Mucosa of descending colon (tissue), 3 donors: Measurements from ENCODE around the gene VPS50. TPM values are rescaled to one million over a fixed set of nuclear protein-coding genes. Genes with fewer than 3 reads are reported as not detected.
A peak's percentile ranks its signal among the peaks of the same experiment; 100 is the strongest.

Source experiments
- ATAC-seq: fragments of 200-7000 bp; cut with Tn5 transposase; one replicate; pipeline ENCODE4 v1.9.1; 2020; ENCODE audit warnings: mild to moderate bottlenecking, moderate library complexity
- DNase-seq, 3 donors: peaks; one replicate each; pipeline ENCODE4 v3.0.0-alpha.2; 2020
- H3K36me3 ChIP-seq: fragments of 200-600 bp; one replicate; pipeline ENCODE4 v1.8.0; 2021; ENCODE audit warnings: low read depth, mild to moderate bottlenecking
- H3K4me1 ChIP-seq: fragments of 200-600 bp; one replicate; pipeline ENCODE4 v1.8.0; 2021; ENCODE audit warnings: low read depth, mild to moderate bottlenecking
- H3K4me3 ChIP-seq: fragments of 200-600 bp; one replicate; pipeline ENCODE4 v1.8.0; 2021; ENCODE audit warnings: mild to moderate bottlenecking
- H3K9me3 ChIP-seq: fragments of 200-600 bp; one replicate; pipeline ENCODE4 v1.8.0; 2021; ENCODE audit warnings: mild to moderate bottlenecking
- intact Hi-C, 2 donors: fragments of 100-400 bp; cut with DNase I in 1 of 2; cut with micrococcal nuclease in 1 of 2; formaldehyde crosslinking; loops; one replicate each; pipeline versions ENCODE4 v1.11.0 to v1.11.1; 2022; cut with DNase I, micrococcal nuclease
- total RNA-seq, 3 donors: library from RNA; stranded (reverse); fragmentation: NEBNext Ultra II Directional in 2 of 3; extraction: Animal tissue kit (Norgen Biotek cat#: 25700) in 2 of 3; gene quantifications; one replicate each; pipeline versions ENCODE4 v1.2.1 to v1.2.4, GENCODE V29; 2021 to 2023
- TF ChIP-seq, protein P1 (sequence below): fragments of 200-600 bp; IDR thresholded peaks from one replicate; pipeline ENCODE4 v1.8.0; 2022; ENCODE audit warnings: antibody characterized with exemption, mild to moderate bottlenecking
- donor health status: DM: no; HTN: no; CAD: no; lungs with moderate emphysema.
- donor health status: DM: no; HTN: no; CAD: no.
- donor health status: DM: no; HTN: yes; CAD: no.

VPS50 gene
- total RNA-seq, 3 donors from 2014 or later = 24.6 to 42.4 (median 30.2) TPM

DNA sequence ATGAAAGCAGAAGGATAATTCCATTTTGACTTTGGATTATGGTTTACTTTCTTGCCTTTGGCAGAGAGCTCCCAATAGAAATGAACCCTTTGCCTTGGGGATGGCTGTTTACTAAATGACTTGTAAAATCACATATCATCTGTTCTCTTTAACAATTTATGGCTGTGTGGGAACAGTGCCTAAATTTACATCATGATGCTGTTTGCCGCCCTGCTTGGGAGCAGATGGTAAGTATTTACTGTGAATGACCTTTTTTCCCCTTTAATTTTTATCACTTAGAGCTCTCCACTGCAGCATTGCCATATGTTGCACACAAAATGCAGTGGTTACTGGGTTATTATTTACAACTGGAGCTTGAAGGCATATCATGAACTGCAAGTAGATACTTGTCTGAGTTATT, 19.3 kb upstream of the VPS50 start:
- H3K9me3 ChIP-seq = no peaks in the 10 kb centered on the region
- DNase-seq = peak in 1 of 3 donors; percentile 33
- TF ChIP-seq, protein P1, sequence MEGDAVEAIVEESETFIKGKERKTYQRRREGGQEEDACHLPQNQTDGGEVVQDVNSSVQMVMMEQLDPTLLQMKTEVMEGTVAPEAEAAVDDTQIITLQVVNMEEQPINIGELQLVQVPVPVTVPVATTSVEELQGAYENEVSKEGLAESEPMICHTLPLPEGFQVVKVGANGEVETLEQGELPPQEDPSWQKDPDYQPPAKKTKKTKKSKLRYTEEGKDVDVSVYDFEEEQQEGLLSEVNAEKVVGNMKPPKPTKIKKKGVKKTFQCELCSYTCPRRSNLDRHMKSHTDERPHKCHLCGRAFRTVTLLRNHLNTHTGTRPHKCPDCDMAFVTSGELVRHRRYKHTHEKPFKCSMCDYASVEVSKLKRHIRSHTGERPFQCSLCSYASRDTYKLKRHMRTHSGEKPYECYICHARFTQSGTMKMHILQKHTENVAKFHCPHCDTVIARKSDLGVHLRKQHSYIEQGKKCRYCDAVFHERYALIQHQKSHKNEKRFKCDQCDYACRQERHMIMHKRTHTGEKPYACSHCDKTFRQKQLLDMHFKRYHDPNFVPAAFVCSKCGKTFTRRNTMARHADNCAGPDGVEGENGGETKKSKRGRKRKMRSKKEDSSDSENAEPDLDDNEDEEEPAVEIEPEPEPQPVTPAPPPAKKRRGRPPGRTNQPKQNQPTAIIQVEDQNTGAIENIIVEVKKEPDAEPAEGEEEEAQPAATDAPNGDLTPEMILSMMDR = no peak
- intact Hi-C loops = no loop called here
- H3K4me3 ChIP-seq = no peak overlapping the region
- ATAC-seq = peak; percentile 86
- no peaks in the 10 kb centered on the region for H3K36me3 ChIP-seq
- no peaks in the 10 kb centered on the region for H3K4me1 ChIP-seq

DNA sequence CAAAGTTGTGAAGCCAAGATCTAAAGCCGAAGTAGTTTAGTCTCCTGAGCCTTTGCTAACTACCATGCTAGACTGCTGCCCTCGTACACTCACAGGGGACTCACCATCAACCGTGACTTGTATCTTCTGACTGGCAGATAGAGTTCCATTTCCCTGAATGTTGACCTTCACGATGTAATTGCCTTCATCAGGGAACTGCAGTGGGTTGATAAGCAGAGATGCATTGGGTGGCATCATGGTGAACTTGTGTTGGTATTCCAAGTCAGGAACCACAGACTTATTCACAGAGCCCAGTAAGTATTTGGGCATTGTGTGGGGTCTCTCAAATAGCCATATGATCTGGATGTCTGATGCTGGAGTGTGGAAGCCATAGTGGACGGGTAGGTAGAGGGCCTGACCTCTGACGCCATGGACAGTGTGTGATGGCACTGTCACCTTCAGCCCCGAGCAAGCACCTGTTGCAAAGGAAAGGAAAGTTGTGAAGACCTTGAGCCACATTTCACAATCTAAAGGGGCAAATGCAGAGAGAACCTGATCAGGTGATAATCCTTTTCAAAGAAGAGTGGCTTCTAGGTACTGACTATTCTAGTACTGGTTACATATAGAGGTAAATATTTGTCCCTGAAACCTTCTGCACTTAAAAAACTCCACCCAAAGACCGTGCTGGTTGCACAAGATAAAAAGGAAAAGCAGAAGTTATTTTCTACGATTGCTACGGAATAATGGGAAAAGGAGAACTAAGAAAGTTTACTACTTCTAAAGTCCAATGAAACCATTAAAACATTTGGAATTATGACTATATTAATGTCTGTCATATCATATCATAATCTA, 13.0 kb upstream of the VPS50 start:
- Histone ChIP-seq H3K9me3 (no peaks in the 10 kb centered on the region), H3K36me3 (no peaks in the 10 kb centered on the region), H3K4me1 (no peaks in the 10 kb centered on the region), H3K4me3 (no peak overlapping the region)
- DNase-seq (no peak), ATAC-seq (peak; percentile 57)
- intact Hi-C loops = no loop called here
- TF ChIP-seq, protein P1 = no peak

DNA sequence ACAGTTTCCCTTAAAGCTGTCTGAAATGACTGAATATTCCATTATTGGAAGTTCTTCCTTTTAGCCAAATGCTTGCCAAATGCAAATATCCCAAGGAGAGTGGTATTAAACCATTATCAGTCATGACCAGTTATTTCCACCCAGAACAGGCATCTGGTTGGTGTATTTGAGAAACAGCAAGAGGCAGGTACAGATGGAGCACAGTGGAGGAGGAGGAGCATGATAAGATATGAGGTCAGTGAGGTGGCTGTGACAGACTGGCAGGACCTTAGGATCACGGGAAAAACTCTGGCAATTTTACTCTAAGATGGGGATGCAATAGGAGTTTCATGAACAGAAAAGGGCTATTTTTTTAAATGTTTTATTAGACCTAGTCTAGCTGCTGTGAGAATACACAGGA, 12.3 kb upstream of the VPS50 start:
- ATAC-seq = peak; percentile 73

DNA sequence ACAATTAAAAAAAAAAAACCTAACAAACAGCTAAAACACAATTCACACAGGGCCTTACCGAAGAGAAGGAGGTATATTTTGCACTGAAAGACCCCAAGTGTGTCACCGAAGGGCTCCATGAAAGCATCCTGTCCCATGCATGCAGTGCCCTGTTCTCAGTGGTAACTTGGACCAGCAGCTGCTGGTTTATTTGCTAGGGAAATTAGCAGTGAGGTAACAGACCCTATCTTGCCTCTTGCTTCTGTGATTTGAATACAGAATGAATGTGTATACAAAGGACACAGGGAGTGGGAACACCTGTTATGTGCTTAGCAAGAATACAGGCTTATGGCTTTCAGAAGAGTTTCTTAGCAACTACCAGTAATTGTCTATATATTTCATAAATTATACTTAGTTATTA, 5.9 kb upstream of the VPS50 start, which contains the start of gene HEPACAM2:
HEPACAM2 (minus strand) TSS at position 160 of the 400 bp plus-strand sequence.
- DNase-seq (peak in 2 of 3 donors; percentile 23 to 24), ATAC-seq (peak; percentile 70)
- Histone ChIP-seq H3K4me3 (no peak within 1 kb of the TSS), H3K36me3 (no peaks in the 10 kb centered on the region), H3K4me1 (no peaks in the 10 kb centered on the region), H3K9me3 (no peaks in the 10 kb centered on the region)
- TF ChIP-seq, protein P1 = no peak
- intact Hi-C loops = no loop called here

More for the DNA sequence above, 12.3 kb upstream of the VPS50 start:
- no peak overlapping the region for H3K4me3 ChIP-seq
- H3K4me1 ChIP-seq = no peaks in the 10 kb centered on the region
- no peaks in the 10 kb centered on the region for H3K36me3 ChIP-seq
- intact Hi-C loops = no loop called here
- TF ChIP-seq, protein P1 = no peak
- no peaks in the 10 kb centered on the region for H3K9me3 ChIP-seq
- DNase-seq = no peak

DNA sequence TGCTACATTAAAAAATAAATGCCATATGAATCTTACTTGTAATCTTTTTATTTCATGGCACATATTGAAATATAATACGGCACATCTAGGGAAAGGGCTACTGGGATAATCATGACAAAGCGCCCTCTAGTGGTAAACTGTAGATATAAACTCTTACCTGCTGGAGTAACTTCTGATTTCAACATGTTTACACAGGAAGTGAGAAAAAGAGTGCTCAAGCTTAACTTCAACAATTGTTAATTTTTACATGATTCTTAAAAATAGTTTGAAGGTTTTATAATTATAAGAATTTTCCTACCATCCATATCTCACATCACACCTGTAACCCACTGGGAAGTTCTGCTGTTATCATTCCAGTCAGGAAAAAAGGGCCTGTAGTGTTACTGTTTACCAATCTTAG, 3.9 kb upstream of the VPS50 start:
- no peak overlapping the region for H3K4me3 ChIP-seq
- H3K4me1 ChIP-seq = peaks cover 7% of the 10 kb centered on the region
- ATAC-seq = peak; percentile 43
- intact Hi-C loops = no loop called here
- H3K9me3 ChIP-seq = no peaks in the 10 kb centered on the region
- peak in 1 of 3 donors; percentile 24 for DNase-seq
- no peaks in the 10 kb centered on the region for H3K36me3 ChIP-seq
- TF ChIP-seq, protein P1 = peak; percentile 56
